GM18508 (cell line): Measurements from ENCODE around the gene ABCG2.

ENCODE experiments used
- ATAC-seq: cut with Tn5 transposase; IDR thresholded peaks from one replicate; pipeline ENCODE4 v1.9.1; 2021; ENCODE audit warnings: moderate number of reproducible peaks; ENCODE audit not compliant: insufficient read depth, unreplicated experiment

The ABCG2 gene

GRCh38 chr4:88158489-88159228 is at the start of gene ABCG2:
Gene ABCG2, minus strand, starts transcription at chr4:88158639. Its CDS starts 18,644 bp downstream, at chr4:88139995.
- no peak for ATAC-seq

GRCh38 chr4:88208156-88208555 is 49.7 kb upstream of the ABCG2 start:
- no peak for ATAC-seq

GRCh38 chr4:88207171-88207570 is 48.7 kb upstream of the ABCG2 start:
- ATAC-seq: no peak

GRCh38 chr4:88204882-88205281 is 46.4 kb upstream of the ABCG2 start:
- ATAC-seq: no peak

GRCh38 chr4:88202443-88202842 is 44.0 kb upstream of the ABCG2 start:
- ATAC-seq: no peak

GRCh38 chr4:88200186-88200585 is 41.7 kb upstream of the ABCG2 start:
- no peak for ATAC-seq

- no peak for ATAC-seq
Observed at GRCh38 chr4:88196523-88197185, 38.2 kb upstream of the ABCG2 start.

GRCh38 chr4:88196013-88196365 is 37.5 kb upstream of the ABCG2 start:
- no peak for ATAC-seq

GRCh38 chr4:88195328-88196012 is 37.0 kb upstream of the ABCG2 start:
- ATAC-seq: no peak

- ATAC-seq: no peak
Observed at GRCh38 chr4:88191404-88191803, 33.0 kb upstream of the ABCG2 start.

- no peak for ATAC-seq
Observed at GRCh38 chr4:88189881-88190585, 31.6 kb upstream of the ABCG2 start.

GRCh38 chr4:88189418-88189738 is 30.9 kb upstream of the ABCG2 start:
- ATAC-seq: no peak

- ATAC-seq: no peak
Observed at GRCh38 chr4:88188738-88189417, 30.4 kb upstream of the ABCG2 start.

GRCh38 chr4:88187766-88188165 is 29.3 kb upstream of the ABCG2 start:
- no peak for ATAC-seq

GRCh38 chr4:88185906-88186305 is 27.5 kb upstream of the ABCG2 start:
- no peak for ATAC-seq

- no peak for ATAC-seq
Observed at GRCh38 chr4:88179261-88179660, 20.8 kb upstream of the ABCG2 start.

GRCh38 chr4:88178626-88179231 is 20.3 kb upstream of the ABCG2 start:
- no peak for ATAC-seq

- ATAC-seq: no peak
Observed at GRCh38 chr4:88177983-88178625, 19.7 kb upstream of the ABCG2 start.

GRCh38 chr4:88172987-88173386 is 14.5 kb upstream of the ABCG2 start:
- no peak for ATAC-seq

GRCh38 chr4:88171206-88171605 is 12.8 kb upstream of the ABCG2 start:
- no peak for ATAC-seq
